ENCODE measurements around the gene TIPARP. TPM values are rescaled to one million over a fixed set of nuclear protein-coding genes. Genes with fewer than 3 reads are reported as not detected.

Gene TIPARP, protein sequence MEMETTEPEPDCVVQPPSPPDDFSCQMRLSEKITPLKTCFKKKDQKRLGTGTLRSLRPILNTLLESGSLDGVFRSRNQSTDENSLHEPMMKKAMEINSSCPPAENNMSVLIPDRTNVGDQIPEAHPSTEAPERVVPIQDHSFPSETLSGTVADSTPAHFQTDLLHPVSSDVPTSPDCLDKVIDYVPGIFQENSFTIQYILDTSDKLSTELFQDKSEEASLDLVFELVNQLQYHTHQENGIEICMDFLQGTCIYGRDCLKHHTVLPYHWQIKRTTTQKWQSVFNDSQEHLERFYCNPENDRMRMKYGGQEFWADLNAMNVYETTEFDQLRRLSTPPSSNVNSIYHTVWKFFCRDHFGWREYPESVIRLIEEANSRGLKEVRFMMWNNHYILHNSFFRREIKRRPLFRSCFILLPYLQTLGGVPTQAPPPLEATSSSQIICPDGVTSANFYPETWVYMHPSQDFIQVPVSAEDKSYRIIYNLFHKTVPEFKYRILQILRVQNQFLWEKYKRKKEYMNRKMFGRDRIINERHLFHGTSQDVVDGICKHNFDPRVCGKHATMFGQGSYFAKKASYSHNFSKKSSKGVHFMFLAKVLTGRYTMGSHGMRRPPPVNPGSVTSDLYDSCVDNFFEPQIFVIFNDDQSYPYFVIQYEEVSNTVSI
- total RNA-seq: 44.5 and 45.7 TPM in 2 replicates

DNA sequence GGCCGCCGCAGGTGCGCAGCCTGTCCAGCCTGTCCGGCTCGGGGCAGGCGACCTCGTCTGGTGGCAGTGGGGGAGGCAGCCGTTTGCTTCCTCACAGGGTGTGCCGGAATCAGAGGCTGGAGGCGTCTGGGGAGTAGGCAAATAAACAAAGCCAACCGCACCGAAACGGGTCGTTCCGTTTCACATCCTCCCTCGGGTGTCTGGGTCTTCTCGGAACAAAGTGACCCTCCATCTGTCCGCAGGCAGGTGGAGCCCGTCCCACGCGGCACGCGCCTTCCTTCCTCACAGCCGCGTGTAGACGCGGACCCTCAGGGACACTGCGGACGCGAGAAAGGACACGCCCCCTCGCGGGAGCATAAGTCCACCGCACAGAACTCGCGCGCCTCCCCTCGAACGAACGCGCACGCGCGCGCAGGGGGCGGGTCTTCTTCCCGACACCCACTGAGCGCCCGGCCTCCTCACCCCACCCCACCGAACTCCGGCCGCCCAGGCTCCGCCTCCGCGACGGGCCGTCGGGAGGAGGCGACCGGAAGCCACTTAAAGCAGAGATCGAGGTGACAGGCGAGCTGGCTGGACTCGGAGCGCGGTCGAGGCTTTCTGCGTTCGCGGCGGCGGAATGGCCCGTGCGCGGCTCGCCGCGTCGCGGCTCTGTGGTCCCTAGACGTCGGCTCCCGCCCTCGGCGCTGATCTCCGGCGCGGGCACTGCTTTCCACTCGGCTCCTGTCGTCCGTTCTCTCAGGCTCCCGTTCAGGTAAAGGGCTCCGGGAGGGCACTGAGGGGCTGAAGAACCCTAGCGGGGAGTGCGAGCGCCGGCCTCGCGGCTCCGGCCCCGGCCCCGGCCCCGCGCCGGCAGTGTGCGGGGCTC is at the start of gene TIPARP:
TSS of gene TIPARP (plus strand) at position 545 of the 865 bp plus-strand sequence. CDS start 3,108 bp downstream, outside the sequence.

Other genes with a start within 250 kb of the TIPARP start
- gene SSR3, start 119.5 kb upstream of the TIPARP start, total RNA-seq: 604 and 630 TPM in 2 replicates
- gene LEKR1, start 151.8 kb downstream of the TIPARP start, total RNA-seq: 0.37 and 1.3 TPM in 2 replicates

Measured in uterine smooth muscle cell (primary cell).